DMS114 treated with DMSO at 0.1 percent for 48 hours (cell line): ENCODE measurements around the gene TEKT2.

Experiments used
- DNase-seq: peaks from one replicate; lab custom pipeline; 2025; ENCODE audit not compliant: unreplicated experiment; lab: John Stamatoyannopoulos, UW

TEKT2 gene

GRCh38 chr1:36083635-36084496, at the start of gene TEKT2:
Gene TEKT2, plus strand, starts transcription at chr1:36084094. Its CDS starts 828 bp downstream, at chr1:36084922.
- no peak for DNase-seq

GRCh38 chr1:36034692-36035091, 49.2 kb upstream of the TEKT2 start:
- DNase-seq: no peak

GRCh38 chr1:36035154-36035553, 48.7 kb upstream of the TEKT2 start:
- no peak for DNase-seq

GRCh38 chr1:36040238-36040637, 43.7 kb upstream of the TEKT2 start:
- DNase-seq: no peak

GRCh38 chr1:36051821-36052220, 32.1 kb upstream of the TEKT2 start:
- no peak for DNase-seq

GRCh38 chr1:36053978-36054377, 29.9 kb upstream of the TEKT2 start:
- DNase-seq: no peak

- no peak for DNase-seq
Observed at GRCh38 chr1:36055706-36056105, 28.2 kb upstream of the TEKT2 start.

GRCh38 chr1:36062315-36062714, 21.6 kb upstream of the TEKT2 start:
- no peak for DNase-seq

GRCh38 chr1:36067871-36068270, 16.0 kb upstream of the TEKT2 start:
- no peak for DNase-seq

GRCh38 chr1:36068866-36069265, 15.0 kb upstream of the TEKT2 start:
- no peak for DNase-seq

GRCh38 chr1:36070349-36070748, 13.5 kb upstream of the TEKT2 start:
- DNase-seq: no peak

GRCh38 chr1:36076979-36077573, 6.8 kb upstream of the TEKT2 start:
- DNase-seq: no peak

GRCh38 chr1:36080236-36080635, 3.7 kb upstream of the TEKT2 start:
- DNase-seq: no peak

GRCh38 chr1:36080801-36081200, 3.1 kb upstream of the TEKT2 start:
- no peak for DNase-seq

- DNase-seq: no peak
Observed at GRCh38 chr1:36081926-36082485, 1.9 kb upstream of the TEKT2 start.

- DNase-seq: no peak
Observed at GRCh38 chr1:36083219-36083618, 675 bp upstream of the TEKT2 start.

- DNase-seq: no peak
Observed at GRCh38 chr1:36084497-36085115, 712 bp downstream of the TEKT2 start.

GRCh38 chr1:36085126-36085525, 1.2 kb downstream of the TEKT2 start:
- DNase-seq: no peak

- DNase-seq: no peak
Observed at GRCh38 chr1:36085686-36086526, 2.0 kb downstream of the TEKT2 start.

GRCh38 chr1:36086529-36087232, 2.8 kb downstream of the TEKT2 start:
- no peak for DNase-seq
